ENCODE measurements around the gene TPST2.

TPST2 gene

GRCh38 chr22:26579331-26579886 lies 10.5 kb downstream of the TPST2 start:
- DNase-seq, result no peak

DNA sequence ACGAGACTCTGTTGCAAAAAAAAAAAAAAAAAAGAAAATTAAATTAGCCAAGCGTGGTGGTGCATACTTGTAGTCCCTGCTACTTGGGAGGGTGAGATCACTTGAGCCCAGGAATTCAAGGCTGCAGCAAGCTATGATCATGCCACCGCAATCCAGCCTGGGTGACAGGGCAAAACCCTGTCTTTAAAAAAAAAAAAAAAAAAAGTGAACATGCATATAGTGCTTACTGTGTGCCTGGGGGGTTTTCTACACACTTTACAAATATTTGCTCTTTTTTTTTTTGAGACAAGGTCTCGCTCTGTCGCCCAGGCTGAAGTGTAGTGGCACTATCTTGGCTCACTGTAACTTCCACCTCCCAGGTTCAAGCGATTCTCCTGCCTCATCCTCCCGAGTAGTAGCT lies 12.9 kb downstream of the TPST2 start:
- no peak for DNase-seq

DNA sequence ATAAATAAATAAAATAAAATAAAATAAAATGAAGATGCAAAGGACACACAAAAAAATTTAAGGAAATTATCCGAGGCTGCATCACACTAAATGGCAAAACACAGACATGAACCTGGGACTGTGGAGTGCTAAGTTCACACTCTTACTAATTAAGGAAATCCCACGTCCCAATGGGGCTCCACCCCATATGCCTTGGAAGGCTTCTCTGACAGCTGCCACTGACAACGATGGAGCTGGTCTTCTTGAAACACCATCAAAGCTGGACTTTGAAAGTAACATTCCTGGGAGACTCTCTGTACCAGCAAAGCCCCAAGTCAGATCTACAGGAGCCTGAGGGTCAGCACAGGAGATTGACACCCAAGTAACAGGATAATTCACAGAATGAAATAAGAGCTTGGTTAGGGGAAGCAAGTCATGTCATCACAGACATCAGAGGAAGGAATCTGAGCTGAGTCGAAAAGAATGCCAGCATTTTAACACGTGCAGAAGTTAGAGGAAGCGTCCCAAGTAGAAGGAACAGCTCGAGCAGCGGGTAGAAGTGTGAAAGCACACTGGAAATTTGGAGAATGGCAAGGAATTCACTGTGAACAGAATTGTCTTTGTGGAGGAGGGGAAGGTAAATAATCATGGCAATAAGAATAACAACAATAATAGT lies 13.8 kb downstream of the TPST2 start:
- no peak for DNase-seq

DNA sequence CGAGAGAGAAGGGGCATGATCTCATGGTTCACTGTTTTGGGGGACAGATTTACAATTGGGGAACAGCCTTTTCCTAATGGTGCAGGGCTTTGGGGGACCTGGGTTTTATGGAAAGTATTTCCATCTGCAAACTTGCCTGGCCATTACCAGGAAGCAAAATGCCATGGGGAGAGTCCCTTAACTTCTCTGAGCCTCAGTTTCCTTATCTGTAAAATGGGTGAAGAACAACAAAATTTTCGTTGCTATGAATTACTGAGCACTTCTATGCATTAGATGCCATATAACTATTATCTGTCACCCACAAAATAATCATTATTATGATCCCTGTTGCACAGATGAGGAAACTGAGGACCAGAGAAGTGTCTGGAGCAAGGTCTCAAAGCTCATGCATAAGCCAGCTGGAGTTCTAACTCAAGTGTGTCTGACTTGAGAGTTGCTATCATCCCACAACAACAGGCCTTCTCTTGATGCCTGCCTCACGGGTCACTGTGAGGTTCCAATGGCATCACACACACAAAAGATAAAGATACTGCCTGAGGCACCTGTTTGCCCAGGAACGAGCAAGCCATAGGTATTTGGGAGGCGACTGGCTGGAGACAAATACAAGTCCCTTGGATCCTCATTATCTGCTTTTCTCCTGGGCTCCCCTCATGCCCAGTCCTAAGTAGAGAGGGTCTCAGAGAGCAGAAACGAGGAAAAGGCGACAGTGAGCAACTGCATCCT lies 15.8 kb downstream of the TPST2 start:
- DNase-seq, result no peak

- no peak for DNase-seq
These were observed 16.8 kb downstream of the TPST2 start for GRCh38 chr22:26573026-26573662.

DNA sequence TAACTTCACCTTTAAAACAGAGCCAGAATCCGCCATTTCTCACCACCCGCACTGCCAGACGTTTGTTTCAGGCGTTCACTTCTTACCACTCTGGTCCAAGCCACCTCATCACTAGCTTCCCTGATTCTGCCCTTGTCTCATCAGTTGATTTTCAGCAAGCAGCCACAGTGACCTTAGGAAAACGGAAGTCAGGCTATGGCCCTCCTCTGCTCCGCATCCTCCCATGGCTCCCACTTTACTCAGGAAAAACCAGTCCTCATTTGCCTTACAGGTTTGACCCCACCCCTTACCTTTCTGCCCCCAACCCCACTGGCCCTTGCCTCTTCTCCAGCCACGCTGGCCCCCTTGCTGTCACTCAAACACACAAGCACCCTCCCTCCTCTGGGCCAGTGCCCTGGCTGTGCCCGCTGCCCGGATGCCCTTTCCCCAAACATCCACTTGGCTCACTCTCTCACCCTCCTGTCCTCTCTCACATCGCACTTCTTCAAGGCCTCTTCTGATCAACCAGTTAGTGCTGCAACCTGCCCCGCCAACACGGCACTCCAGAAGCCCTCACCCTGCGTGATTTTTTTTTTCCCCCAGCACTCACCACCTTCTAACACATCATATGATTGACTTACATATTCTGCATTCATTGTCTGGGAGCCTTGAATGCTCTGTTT lies 18.9 kb downstream of the TPST2 start:
- no peak for DNase-seq

DNA sequence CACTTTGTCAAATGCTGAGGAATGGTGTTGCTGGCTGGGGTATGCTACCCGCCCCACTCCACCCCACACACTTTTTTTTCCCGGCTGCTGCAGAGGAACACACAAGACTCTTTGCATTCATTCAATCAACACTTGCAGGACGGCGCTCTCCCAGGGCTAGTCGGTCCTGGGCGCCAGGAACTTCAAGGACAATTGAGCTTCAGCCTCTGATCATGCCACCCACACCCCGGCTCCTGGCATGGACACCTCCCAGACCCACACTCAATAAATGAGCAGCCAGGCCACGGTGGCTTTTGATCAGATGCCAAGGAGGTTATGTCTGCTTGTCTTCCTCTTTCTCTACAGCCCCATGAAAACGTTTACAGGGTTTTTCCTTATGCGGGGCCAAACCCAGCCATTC lies 19.8 kb downstream of the TPST2 start:
- no peak for DNase-seq

GRCh38 chr22:26568207-26568706 lies 21.7 kb downstream of the TPST2 start:
- DNase-seq, result no peak

DNA sequence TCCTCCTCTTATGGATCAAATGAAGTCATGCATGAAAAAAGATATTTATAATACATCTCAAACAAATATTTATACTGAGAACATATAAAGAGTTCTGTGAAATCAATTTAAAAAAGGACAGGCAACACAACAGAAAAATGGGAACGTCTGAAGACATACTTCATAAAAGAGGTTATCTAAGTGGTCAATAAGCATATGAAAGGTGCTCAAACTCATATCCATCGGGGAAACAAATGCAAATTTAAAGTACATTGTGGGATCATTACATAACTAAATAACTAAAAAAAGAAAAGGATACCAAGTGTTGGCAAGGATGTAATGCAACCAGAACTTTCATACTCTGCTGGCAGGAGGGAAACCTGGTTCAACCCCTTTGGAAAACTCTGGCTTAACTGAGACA lies 22.3 kb downstream of the TPST2 start:
- DNase-seq, result no peak

DNA sequence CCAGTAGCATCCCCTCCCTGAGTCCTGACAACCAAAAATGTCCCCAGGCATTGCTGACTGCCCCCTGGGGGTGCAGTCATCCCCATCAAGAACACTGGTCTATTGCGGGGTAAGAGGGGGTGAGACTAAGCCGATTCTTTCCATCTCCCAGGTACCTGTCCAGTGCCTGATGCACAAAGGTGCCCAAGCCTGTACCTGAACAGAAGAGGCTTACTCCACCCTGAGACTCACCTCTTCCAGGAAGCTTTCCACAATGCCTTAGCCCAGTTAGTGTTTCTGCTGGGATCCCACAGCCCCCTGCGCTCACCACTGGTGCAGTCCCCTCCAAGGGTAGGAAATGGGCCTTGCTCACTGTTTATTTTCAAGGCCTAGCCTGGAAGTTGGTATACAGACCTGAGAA lies 22.9 kb downstream of the TPST2 start:
- DNase-seq, result no peak

GRCh38 chr22:26565889-26566288 lies 24.0 kb downstream of the TPST2 start:
- no peak for DNase-seq

DNA sequence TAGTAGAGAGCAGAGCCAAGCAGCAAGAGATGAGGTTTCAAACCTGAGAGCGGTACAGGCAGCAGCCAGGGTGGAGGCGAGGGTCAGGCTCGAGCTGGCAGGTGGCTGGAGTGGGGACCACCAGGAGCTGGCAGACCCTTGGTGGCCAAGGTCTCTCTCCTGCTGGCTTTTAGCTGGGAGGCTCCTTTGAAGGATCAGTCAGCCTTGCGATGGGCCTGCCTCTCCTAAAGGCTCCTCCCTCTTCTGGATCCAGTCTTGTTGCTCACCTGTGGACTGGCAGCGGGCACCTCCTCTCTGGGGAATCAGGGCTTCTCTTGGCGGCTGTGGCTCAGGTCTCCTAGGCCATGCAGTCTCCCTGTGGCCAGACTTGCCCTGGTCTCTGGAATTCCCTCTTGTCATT lies 24.8 kb downstream of the TPST2 start:
- DNase-seq, result no peak

- no peak for DNase-seq
These were observed 25.3 kb downstream of the TPST2 start for GRCh38 chr22:26564672-26565071.

DNA sequence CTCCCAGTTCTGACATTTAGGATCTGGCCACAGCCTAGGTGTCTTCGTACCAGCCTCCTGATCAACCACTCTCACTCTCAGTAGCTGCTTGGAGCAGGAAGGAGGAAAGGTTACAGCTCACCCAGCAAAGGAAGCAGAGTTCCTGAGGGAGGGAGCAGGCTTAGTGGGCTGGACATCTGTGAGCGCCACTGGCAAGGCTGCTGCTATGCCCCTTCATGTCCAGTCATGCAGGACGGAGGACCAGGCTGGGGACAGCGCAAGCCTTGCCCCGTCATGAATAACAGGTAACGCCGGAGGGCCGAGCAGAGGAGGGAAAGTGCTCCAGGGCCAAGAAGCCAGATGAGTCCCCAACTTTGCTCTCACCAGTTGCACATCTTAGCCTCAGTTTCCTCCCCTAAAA lies 25.8 kb downstream of the TPST2 start:
- no peak for DNase-seq

GRCh38 chr22:26563022-26563421 lies 26.9 kb downstream of the TPST2 start:
- DNase-seq, result no peak

GRCh38 chr22:26561756-26562417 lies 28.0 kb downstream of the TPST2 start:
- DNase-seq, result no peak

GRCh38 chr22:26559961-26560575 lies 29.9 kb downstream of the TPST2 start:
- DNase-seq, result no peak

GRCh38 chr22:26558248-26558895 lies 31.6 kb downstream of the TPST2 start:
- DNase-seq, result no peak

GRCh38 chr22:26556904-26557303 lies 33.0 kb downstream of the TPST2 start:
- DNase-seq, result no peak

DNA sequence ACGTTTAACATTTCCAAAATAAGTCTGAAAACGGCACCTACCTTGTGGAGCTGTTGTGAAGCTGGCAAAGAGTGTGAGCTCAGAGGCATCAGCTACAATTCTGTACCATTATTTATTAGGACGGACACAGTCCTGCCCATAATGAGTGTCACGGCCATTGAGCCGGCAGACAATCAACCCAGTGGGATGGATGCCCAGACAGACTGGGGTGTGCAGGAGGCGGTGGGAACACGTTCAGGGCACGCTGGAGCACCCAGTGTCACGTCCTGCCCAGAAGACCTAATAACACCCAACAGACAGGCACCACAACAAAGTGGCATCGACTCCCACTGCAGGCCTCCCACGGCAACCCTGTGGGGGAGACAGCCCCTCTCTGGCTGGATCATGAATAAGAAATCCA lies 34.5 kb downstream of the TPST2 start:
- DNase-seq, result no peak

GRCh38 chr22:26554956-26555355 lies 35.0 kb downstream of the TPST2 start:
- no peak for DNase-seq
